Posterior cingulate gyrus (tissue), 11 donors: Measurements from ENCODE around the gene CORIN.

Source experiments
- DNase-seq, 10 donors: peaks; one replicate each; pipeline versions ENCODE4 v3.0.0 to v3.0.0-alpha.2; 2020 to 2021; ENCODE audit warnings: mixed read lengths in 3 of 10
- intact Hi-C: fragments of 100-400 bp; cut with DNase I; formaldehyde crosslinking; loops from one replicate; pipeline ENCODE4 v1.15.1; 2023

CORIN gene

GRCh38 chr4:47659342-47659741 is 178.5 kb downstream of the CORIN start:
- intact Hi-C loops = no loop called here
- DNase-seq = no peak

- intact Hi-C loops = no loop called here
Observed at GRCh38 chr4:47654972-47655693, 182.7 kb downstream of the CORIN start.

GRCh38 chr4:47652092-47652491 is 185.8 kb downstream of the CORIN start:
- intact Hi-C loops = no loop called here
- no peak for DNase-seq

More at GRCh38 chr4:47654972-47655693, 182.7 kb downstream of the CORIN start:
- peak in 1 of 10 donors; percentile 18 for DNase-seq

- intact Hi-C loops = no loop called here
- no peak for DNase-seq
Observed at GRCh38 chr4:47651231-47651630, 186.6 kb downstream of the CORIN start.

- intact Hi-C loops = no loop called here
- no peak for DNase-seq
Observed at GRCh38 chr4:47650584-47651130, 187.2 kb downstream of the CORIN start.

- DNase-seq = no peak
- intact Hi-C loops = no loop called here
Observed at GRCh38 chr4:47647544-47647943, 190.3 kb downstream of the CORIN start.

- intact Hi-C loops = no loop called here
- no peak for DNase-seq
Observed at GRCh38 chr4:47647029-47647428, 190.8 kb downstream of the CORIN start.

GRCh38 chr4:47646372-47646771 is 191.5 kb downstream of the CORIN start:
- intact Hi-C loops = no loop called here
- DNase-seq = peak in 1 of 10 donors; percentile 20

GRCh38 chr4:47643845-47644244 is 194.0 kb downstream of the CORIN start:
- no peak for DNase-seq
- intact Hi-C loops = no loop called here

GRCh38 chr4:47642985-47643760 is 194.7 kb downstream of the CORIN start:
- DNase-seq = peak in 5 of 10 donors; percentile 14 to 75 (median 51)
- intact Hi-C loops = no loop called here

GRCh38 chr4:47642191-47642830 is 195.6 kb downstream of the CORIN start:
- intact Hi-C loops = no loop called here
- DNase-seq = no peak

GRCh38 chr4:47641755-47642154 is 196.1 kb downstream of the CORIN start:
- peak in 1 of 10 donors; percentile 12 for DNase-seq
- intact Hi-C loops = no loop called here

- intact Hi-C loops = no loop called here
- DNase-seq = no peak
Observed at GRCh38 chr4:47640911-47641310, 197.0 kb downstream of the CORIN start.

- no peak for DNase-seq
- intact Hi-C loops = no loop called here
Observed at GRCh38 chr4:47639531-47639930, 198.3 kb downstream of the CORIN start.

GRCh38 chr4:47631161-47631560 is 206.7 kb downstream of the CORIN start:
- DNase-seq = peak in 1 of 10 donors; percentile 38
- intact Hi-C loops = no loop called here

- no peak for DNase-seq
- intact Hi-C loops = no loop called here
Observed at GRCh38 chr4:47624031-47624441, 213.8 kb downstream of the CORIN start.

GRCh38 chr4:47621181-47621580 is 216.7 kb downstream of the CORIN start:
- intact Hi-C loops = no loop called here
- DNase-seq = no peak

- DNase-seq = no peak
- intact Hi-C loops = no loop called here
Observed at GRCh38 chr4:47619691-47620090, 218.2 kb downstream of the CORIN start.

- intact Hi-C loops = no loop called here
- DNase-seq = no peak
Observed at GRCh38 chr4:47617607-47618006, 220.3 kb downstream of the CORIN start.

GRCh38 chr4:47615385-47615784 is 222.5 kb downstream of the CORIN start:
- intact Hi-C loops = no loop called here

More at GRCh38 chr4:47615385-47615784, 222.5 kb downstream of the CORIN start:
- DNase-seq = no peak
